ENCODE results near the gene DDX28. TPM values are rescaled to one million over a fixed set of nuclear protein-coding genes. Genes with fewer than 3 reads are reported as not detected.

DDX28 gene
- total and polyA plus RNA-seq, 10 of the 15 experiments (the other 5 are each of a cell fraction or from before 2014, with no cell fraction given): 3.6 to 40.4 (median 20.0) TPM

DNA sequence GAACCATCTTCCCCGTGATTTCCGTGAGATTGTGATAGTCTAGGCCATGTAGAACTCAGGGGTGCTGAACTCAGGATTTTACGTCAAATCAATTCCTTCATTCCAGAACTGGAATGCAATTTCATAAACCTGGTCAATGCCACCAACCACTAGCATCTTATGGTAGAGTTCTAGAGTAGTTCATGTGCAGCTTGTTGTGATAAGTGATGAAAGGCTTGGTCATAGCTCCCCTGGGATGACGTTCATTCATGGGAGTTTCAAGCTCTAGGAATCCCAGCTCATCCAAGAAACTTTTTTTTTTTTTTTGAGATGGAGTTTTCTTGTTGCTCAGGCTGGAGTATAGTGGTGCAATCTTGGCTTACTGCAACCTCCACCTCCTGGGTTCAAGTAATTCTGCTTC is 20.0 kb downstream of the DDX28 start:
- CTCF ChIA-PET: interaction anchor here (0.6 to 1.8 kb wide), 4 partner anchors 12 to 38 kb away, joined by 3 to 6 read pairs (median 4); partner anchors contain the start of genes DDX28 and DUS2

DNA sequence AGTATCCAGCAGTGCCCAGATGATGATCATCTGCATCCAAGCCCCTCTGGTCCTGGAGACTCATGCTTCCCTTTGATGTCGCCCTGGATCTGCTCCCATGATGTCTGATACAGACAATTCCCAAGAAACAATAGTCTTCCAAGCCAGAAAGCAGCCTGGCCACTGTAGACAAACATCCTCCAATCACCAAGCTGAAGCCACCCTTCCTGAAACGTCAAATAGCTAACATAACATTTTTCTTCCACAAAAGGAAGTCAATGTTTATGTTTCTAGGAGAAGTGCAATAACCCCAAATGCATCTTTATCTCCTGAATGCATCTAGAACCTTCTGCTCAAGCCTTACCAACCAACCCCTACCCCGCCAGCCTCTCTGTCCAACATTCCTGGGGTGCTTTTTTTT is 22.6 kb downstream of the DDX28 start:
- intact Hi-C loops (cut with micrococcal nuclease; ENCODE audit: unreplicated experiment): no loop called here
- in situ Hi-C loops (cut with MboI): no loop called here
- Histone ChIP-seq H3K4me3 (no peak overlapping the region), H4K20me1 (ENCODE audit: control insufficient read depth, insufficient read depth) (no peaks in the 10 kb centered on the region), H3K27me3 (replicated peaks in 1 of 2; ENCODE audit: control insufficient read depth in 2 of 2, insufficient read depth in 2 of 2, low read length in 1 of 2) (no peaks in the 10 kb centered on the region), H3K9me3 (replicated peaks; ENCODE audit: control insufficient read depth, insufficient read depth, low read length) (no peaks in the 10 kb centered on the region), H3K4me2 (ENCODE audit: control insufficient read depth, insufficient read depth) (no peak overlapping the region), H3K4me1 (ENCODE audit: control insufficient read depth, insufficient read depth, low read length) (peaks cover 19% of the 10 kb centered on the region), H3K79me2 (ENCODE audit: control insufficient read depth, insufficient read depth, low read length) (no peaks in the 10 kb centered on the region), H2AFZ (ENCODE audit: control insufficient read depth, low read depth, low read length) (no peak overlapping the region), H3K9ac (ENCODE audit: control insufficient read depth, insufficient read depth, low read length) (no peak overlapping the region), H3K27ac (ENCODE audit: control insufficient read depth, insufficient read depth) (no peak overlapping the region), H3K36me3 (ENCODE audit: control insufficient read depth in 2 of 2, insufficient read depth in 2 of 2, low read length in 1 of 2) (no peaks in the 10 kb centered on the region)
- CTCF ChIA-PET: interaction anchor here (1.2 kb wide), 1 partner anchor 58 kb away, joined by 3 read pairs; no protein-coding TSS in a partner anchor
- RAD21 ChIA-PET (ENCODE audit: unreplicated experiment): no interaction called here
- no peak for TF ChIP-seq SMARCA5 (IDR thresholded peaks at IDR 0.05)
- TF ChIP-seq, protein P1, sequence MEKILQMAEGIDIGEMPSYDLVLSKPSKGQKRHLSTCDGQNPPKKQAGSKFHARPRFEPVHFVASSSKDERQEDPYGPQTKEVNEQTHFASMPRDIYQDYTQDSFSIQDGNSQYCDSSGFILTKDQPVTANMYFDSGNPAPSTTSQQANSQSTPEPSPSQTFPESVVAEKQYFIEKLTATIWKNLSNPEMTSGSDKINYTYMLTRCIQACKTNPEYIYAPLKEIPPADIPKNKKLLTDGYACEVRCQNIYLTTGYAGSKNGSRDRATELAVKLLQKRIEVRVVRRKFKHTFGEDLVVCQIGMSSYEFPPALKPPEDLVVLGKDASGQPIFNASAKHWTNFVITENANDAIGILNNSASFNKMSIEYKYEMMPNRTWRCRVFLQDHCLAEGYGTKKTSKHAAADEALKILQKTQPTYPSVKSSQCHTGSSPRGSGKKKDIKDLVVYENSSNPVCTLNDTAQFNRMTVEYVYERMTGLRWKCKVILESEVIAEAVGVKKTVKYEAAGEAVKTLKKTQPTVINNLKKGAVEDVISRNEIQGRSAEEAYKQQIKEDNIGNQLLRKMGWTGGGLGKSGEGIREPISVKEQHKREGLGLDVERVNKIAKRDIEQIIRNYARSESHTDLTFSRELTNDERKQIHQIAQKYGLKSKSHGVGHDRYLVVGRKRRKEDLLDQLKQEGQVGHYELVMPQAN (conservative IDR thresholded peaks at IDR 0.05): no peak
- no peak for TF ChIP-seq BMI1 (IDR thresholded peaks at IDR 0.05; ENCODE audit: borderline replicate concordance)
- TF ChIP-seq LARP7 (IDR thresholded peaks at IDR 0.05): no peak
- TF ChIP-seq NRF1 (conservative IDR thresholded peaks at IDR 0.05; ENCODE audit: low read depth, low read length): no peak
- TF ChIP-seq RAD51 (IDR thresholded peaks at IDR 0.05): no peak
- TF ChIP-seq, protein P2, sequence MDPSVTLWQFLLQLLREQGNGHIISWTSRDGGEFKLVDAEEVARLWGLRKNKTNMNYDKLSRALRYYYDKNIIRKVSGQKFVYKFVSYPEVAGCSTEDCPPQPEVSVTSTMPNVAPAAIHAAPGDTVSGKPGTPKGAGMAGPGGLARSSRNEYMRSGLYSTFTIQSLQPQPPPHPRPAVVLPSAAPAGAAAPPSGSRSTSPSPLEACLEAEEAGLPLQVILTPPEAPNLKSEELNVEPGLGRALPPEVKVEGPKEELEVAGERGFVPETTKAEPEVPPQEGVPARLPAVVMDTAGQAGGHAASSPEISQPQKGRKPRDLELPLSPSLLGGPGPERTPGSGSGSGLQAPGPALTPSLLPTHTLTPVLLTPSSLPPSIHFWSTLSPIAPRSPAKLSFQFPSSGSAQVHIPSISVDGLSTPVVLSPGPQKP (IDR thresholded peaks at IDR 0.05; ENCODE audit: low read depth, low read length): no peak
- BruUV-seq (replicated peaks): no TSS peak
- POLR2A ChIA-PET: interaction anchor here (0.7 to 1.0 kb wide), 4 partner anchors 8 to 76 kb away, joined by 3 to 4 read pairs (median 3); no protein-coding TSS in a partner anchor
- no peak for ATAC-seq
- no peak for FAIRE-seq
- WGBS (ENCODE audit: insufficient coverage, insufficient replicate concordance, low lambda C conversion rate, missing lambda C conversion rate): 28% methylated on average over 3 of the region's 3 CpGs
- SMC1A ChIA-PET (ENCODE audit: uncharacterized antibody, unreplicated experiment): no interaction called here
- DNase-seq (ENCODE audit: low read depth, low spot score): no peak

More for the DNA sequence above, 20.0 kb downstream of the DDX28 start:
- in situ Hi-C loops (cut with MboI) (no loop called here), intact Hi-C loops (cut with micrococcal nuclease; ENCODE audit: unreplicated experiment) (no loop called here)
- Histone ChIP-seq H2AFZ (ENCODE audit: control insufficient read depth, low read depth, low read length) (no peak overlapping the region), H3K27me3 (replicated peaks in 1 of 2; ENCODE audit: control insufficient read depth in 2 of 2, insufficient read depth in 2 of 2, low read length in 1 of 2) (no peaks in the 10 kb centered on the region), H3K4me1 (ENCODE audit: control insufficient read depth, insufficient read depth, low read length) (peaks cover 18% of the 10 kb centered on the region), H3K27ac (ENCODE audit: control insufficient read depth, insufficient read depth) (no peak overlapping the region), H4K20me1 (ENCODE audit: control insufficient read depth, insufficient read depth) (no peaks in the 10 kb centered on the region), H3K9ac (ENCODE audit: control insufficient read depth, insufficient read depth, low read length) (no peak overlapping the region), H3K79me2 (ENCODE audit: control insufficient read depth, insufficient read depth, low read length) (no peaks in the 10 kb centered on the region), H3K4me3 (no peak overlapping the region), H3K36me3 (ENCODE audit: control insufficient read depth in 2 of 2, insufficient read depth in 2 of 2, low read length in 1 of 2) (no peaks in the 10 kb centered on the region), H3K9me3 (replicated peaks; ENCODE audit: control insufficient read depth, insufficient read depth, low read length) (no peaks in the 10 kb centered on the region), H3K4me2 (ENCODE audit: control insufficient read depth, insufficient read depth) (no peak overlapping the region)
- no TSS peak for BruUV-seq (replicated peaks)
- POLR2A ChIA-PET: interaction anchor here (0.6 kb wide), 1 partner anchor 127 kb away, joined by 3 read pairs; no protein-coding TSS in a partner anchor
- FAIRE-seq: no peak
- RAD21 ChIA-PET (ENCODE audit: unreplicated experiment): interaction anchor here (1.0 kb wide), 1 partner anchor 19 kb away, joined by 3 read pairs; the partner anchor contains the start of genes DDX28 and DUS2
- TF ChIP-seq CHD2 (IDR thresholded peaks at IDR 0.05; ENCODE audit: borderline replicate concordance, low read depth, low read length): no peak
- no peak for TF ChIP-seq FOXM1 (IDR thresholded peaks at IDR 0.05; ENCODE audit: low read depth, low read length)
- WGBS (ENCODE audit: insufficient coverage, insufficient replicate concordance, low lambda C conversion rate, missing lambda C conversion rate): 67% methylated on average over 4 of the region's 4 CpGs
- SMC1A ChIA-PET (ENCODE audit: uncharacterized antibody, unreplicated experiment): interaction anchor here (0.9 to 2.6 kb wide), 2 partner anchors 21 to 38 kb away, joined by 5 to 8 read pairs; partner anchors contain the start of genes DDX28 and DUS2
- no peak for ATAC-seq
- DNase-seq (ENCODE audit: low read depth, low spot score): no peak

All from GM12878 (cell line).